GM12801 (cell line): ENCODE data around the gene MS4A7.

Experiments used
- CTCF ChIP-seq: IDR thresholded peaks from one replicate; pipeline ENCODE4 v1.5.1; 2011; ENCODE audit warnings: control low read depth; ENCODE audit not compliant: insufficient read length; ENCODE audit errors: extremely low read depth

The MS4A7 gene

GRCh38 chr11:60371854-60372253 is 6.5 kb upstream of the MS4A7 start:
- no peak for TF ChIP-seq CTCF

GRCh38 chr11:60372767-60373166 is 5.6 kb upstream of the MS4A7 start:
- TF ChIP-seq CTCF = no peak

- no peak for TF ChIP-seq CTCF
Measured at GRCh38 chr11:60375316-60375715, 3.0 kb upstream of the MS4A7 start.

GRCh38 chr11:60376601-60377000 is 1.7 kb upstream of the MS4A7 start:
- TF ChIP-seq CTCF = no peak

GRCh38 chr11:60377401-60378136 is 763 bp upstream of the MS4A7 start:
- TF ChIP-seq CTCF = no peak

GRCh38 chr11:60389279-60389910 is 11.1 kb downstream of the MS4A7 start:
- TF ChIP-seq CTCF = no peak

GRCh38 chr11:60390419-60390818 is 12.1 kb downstream of the MS4A7 start:
- no peak for TF ChIP-seq CTCF
